Lung (tissue), 12 donors: ENCODE data around the gene TPRN. TPM values are rescaled to one million over a fixed set of nuclear protein-coding genes. Genes with fewer than 3 reads are reported as not detected.

Source experiments
- ATAC-seq: fragments of 200-7000 bp; cut with Tn5 transposase; one replicate; pipeline ENCODE4 v1.9.1; 2020; ENCODE audit warnings: moderate number of reproducible peaks; ENCODE audit not compliant: insufficient read depth, low FRiP score
- DNase-seq, 3 donors: peaks; one replicate each; pipeline ENCODE4 v3.0.0-alpha.2; 2013 to 2017
- H3K27ac ChIP-seq, 2 donors: one replicate each; pipeline ENCODE4 v1.5.1; 2013; ENCODE audit warnings: mild to moderate bottlenecking in 2 of 2, moderate library complexity in 2 of 2, control low read depth in 1 of 2, inconsistent platforms in 1 of 2, low read depth in 1 of 2, low read length in 1 of 2
- H3K27me3 ChIP-seq, 3 donors: one replicate each; pipeline ENCODE4 v1.5.1; 2013; ENCODE audit warnings: low read length in 2 of 3; ENCODE audit not compliant: control insufficient read depth in 3 of 3, insufficient read depth in 3 of 3
- H3K36me3 ChIP-seq, 4 donors: one replicate each; pipeline ENCODE4 v1.5.1; 2013; ENCODE audit warnings: low read length in 4 of 4, mild to moderate bottlenecking in 1 of 4, moderate library complexity in 1 of 4; ENCODE audit not compliant: control insufficient read depth in 4 of 4, insufficient read depth in 4 of 4
- H3K4me1 ChIP-seq, 5 donors: one replicate each; pipeline ENCODE4 v1.5.1; 2013; ENCODE audit warnings: low read length in 5 of 5, mild to moderate bottlenecking in 2 of 5, moderate library complexity in 1 of 5; ENCODE audit not compliant: control insufficient read depth in 5 of 5, insufficient read depth in 5 of 5
- H3K4me3 ChIP-seq: one replicate; pipeline ENCODE4 v1.5.1; 2013; ENCODE audit warnings: mild to moderate bottlenecking, control low read depth, moderate library complexity
- H3K9ac ChIP-seq, 2 donors: one replicate each; pipeline ENCODE4 v1.5.1; 2013; ENCODE audit warnings: low read length in 2 of 2, control low read depth in 1 of 2; ENCODE audit not compliant: insufficient read depth in 1 of 2
- H3K9me3 ChIP-seq, 4 donors: one replicate each; pipeline ENCODE4 v1.5.1; 2013; ENCODE audit warnings: low read length in 3 of 4, mild to moderate bottlenecking in 1 of 4, moderate library complexity in 1 of 4; ENCODE audit not compliant: control insufficient read depth in 4 of 4, insufficient read depth in 3 of 4
- CTCF ChIP-seq: IDR thresholded peaks from 2 replicates; pipeline ENCODE4 v1.5.1; 2012; ENCODE audit warnings: mild to moderate bottlenecking; ENCODE audit errors: control extremely low read depth, extremely low read depth
- WGBS, 2 donors: extraction: QIAGEN DNeasy Blood & Tissue Kit; methylation state at CpG; one replicate each; pipeline ENCODE4 v1.1.7; 2013; 5-methylcytosine and 5-hydroxymethylcytosine counted together
- polyA plus RNA-seq, 2 donors: library from polyadenylated mRNA; stranded (reverse); fragments of 200-250 nt; gene quantifications; one replicate each; pipeline ENCODE4 v1.2.1, GENCODE V29; 2013
- total RNA-seq, 2 donors: library from RNA; depleted of rRNA in 1 of 2; stranded (reverse); fragments of >200 nt in 1 of 2; gene quantifications; one replicate each; pipeline ENCODE4 v1.2.1, GENCODE V29; 2014 to 2021
- donor health status: control.
- donor health status: control.
- donor health status: Bipolar disorder and iron deficiency.
- donor health status: healthy.
- donor health status: DM: yes; HTN: yes; CAD: no.

Gene TPRN
- total and polyA plus RNA-seq, 4 donors: 8.9 to 30.6 (median 15.5) TPM

DNA sequence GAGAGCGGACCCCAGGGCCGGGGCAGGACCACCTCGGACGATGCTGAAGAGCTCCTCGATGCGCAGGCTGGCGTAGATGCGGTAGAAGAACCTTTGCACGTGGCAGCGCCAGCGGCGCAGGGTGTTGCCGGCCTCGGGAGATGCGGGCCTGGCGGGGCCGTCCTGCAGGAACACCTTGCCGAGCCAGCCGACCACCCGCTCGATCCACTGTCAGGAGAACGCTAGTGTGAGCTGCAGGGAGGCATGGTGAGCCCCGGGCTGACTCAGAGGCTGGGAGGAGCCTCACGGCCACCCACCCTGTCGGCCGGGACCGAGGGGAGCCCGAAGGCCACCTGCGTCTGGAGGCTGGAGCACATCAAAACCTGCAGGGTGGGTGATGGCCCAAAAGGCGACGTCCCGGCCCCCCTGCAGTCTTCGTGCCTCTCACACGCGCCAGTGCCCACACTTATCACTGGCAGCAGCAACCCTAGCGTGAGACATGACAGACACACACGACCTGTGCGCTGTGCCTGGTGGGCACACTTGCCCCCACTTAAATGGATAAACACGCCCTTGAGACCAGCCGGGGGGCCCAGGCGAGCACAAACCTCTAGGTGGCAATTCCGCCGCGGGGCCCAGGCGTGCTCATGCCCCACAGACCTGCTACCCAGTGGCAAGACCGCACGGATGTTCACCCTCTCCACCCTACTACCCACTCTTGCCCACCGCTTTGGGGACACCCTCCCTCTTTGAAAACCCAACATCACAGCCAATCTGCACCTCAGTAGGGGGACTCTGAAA, 15.5 kb downstream of the TPRN start:
- Histone ChIP-seq H3K4me1 (peaks cover 11 to 32% (median 20%) of the 10 kb centered on the region in 5 donors), H3K9me3 (peaks cover 0 to 2% (median 0%) of the 10 kb centered on the region in 4 donors), H3K27me3 (no peaks in the 10 kb centered on the region), H3K9ac (no peak overlapping the region), H3K36me3 (peaks cover 8 to 66% (median 32%) of the 10 kb centered on the region in 4 donors), H3K27ac (no peak overlapping the region), H3K4me3 (no peak overlapping the region)
- ATAC-seq: no peak
- WGBS, 2 donors: 94 to 95% methylated on average over 48 of the region's 48 CpGs
- no peak for TF ChIP-seq CTCF
- DNase-seq: no peak

DNA sequence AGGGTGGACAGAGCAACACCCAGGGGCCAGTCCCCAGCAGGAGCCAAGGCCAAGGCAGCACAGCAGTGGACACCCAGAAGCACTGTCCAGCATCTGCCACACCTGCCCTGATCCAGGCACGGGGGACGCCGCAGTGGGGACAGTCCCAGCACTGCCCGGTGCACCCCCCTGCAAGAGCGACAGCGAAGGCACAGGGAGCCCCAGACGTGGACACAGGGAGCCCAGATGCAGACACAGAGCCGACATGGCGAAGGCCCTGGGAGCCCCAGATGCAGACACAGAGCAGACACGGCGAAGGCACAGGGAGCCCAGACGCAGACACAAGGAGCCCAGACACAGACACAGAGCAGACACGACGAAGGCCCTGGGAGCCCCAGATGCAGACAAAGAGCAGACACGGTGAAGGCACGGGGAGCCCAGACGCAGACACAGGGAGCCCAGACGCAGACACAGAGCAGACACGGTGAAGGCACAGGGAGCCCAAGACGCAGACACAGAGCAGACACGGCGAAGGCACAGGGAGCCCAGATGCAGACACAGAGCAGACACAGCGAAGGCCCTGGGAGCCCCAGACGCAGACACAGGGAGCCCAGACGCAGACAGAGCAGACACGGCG, 16.5 kb downstream of the TPRN start:
- Histone ChIP-seq H3K36me3 (peaks cover 8 to 72% (median 32%) of the 10 kb centered on the region in 4 donors), H3K9me3 (peaks cover 0 to 2% (median 0%) of the 10 kb centered on the region in 4 donors), H3K27me3 (no peaks in the 10 kb centered on the region), H3K27ac (no peak overlapping the region), H3K4me3 (no peak overlapping the region), H3K9ac (no peak overlapping the region), H3K4me1 (peaks cover 3 to 23% (median 11%) of the 10 kb centered on the region in 5 donors)
- no peak for ATAC-seq
- no peak for TF ChIP-seq CTCF
- WGBS, 2 donors: 96 to 98% methylated on average over 27 of the region's 27 CpGs
- DNase-seq: no peak

DNA sequence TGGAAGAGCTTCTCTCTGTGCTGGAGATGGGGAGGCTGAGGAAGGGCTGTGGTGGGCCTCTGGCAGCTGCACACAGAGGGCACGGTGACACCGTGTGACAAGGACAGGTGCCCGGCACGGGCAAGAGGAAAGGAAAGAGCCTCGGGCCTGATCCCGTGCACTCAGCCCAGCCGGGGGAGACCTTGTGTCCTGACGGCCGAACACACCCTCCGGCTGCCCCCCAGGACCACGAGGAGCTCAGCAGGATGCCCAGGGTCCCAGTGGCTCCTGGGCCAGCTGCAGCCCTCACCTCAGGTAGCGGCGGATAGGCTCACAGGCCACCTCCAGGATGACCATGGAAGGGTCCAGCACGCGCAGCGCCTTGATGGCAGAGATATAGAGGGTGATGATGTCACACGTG, 17.7 kb downstream of the TPRN start:
- 94 to 96% methylated on average over 17 of the region's 17 CpGs for WGBS, 2 donors
- Histone ChIP-seq H3K9me3 (peaks cover 0 to 2% (median 0%) of the 10 kb centered on the region in 4 donors), H3K4me3 (no peak overlapping the region), H3K9ac (no peak overlapping the region), H3K27me3 (no peaks in the 10 kb centered on the region), H3K4me1 (peaks cover 3 to 23% (median 11%) of the 10 kb centered on the region in 5 donors), H3K36me3 (peaks cover 8 to 84% (median 32%) of the 10 kb centered on the region in 4 donors), H3K27ac (no peak overlapping the region)
- DNase-seq (no peak), ATAC-seq (no peak)
- no peak for TF ChIP-seq CTCF
